Hematopoietic multipotent progenitor cell treated with erythropoietin and hydrocortisone succinate and interleukin-3 and kit ligand, for 4 days (in vitro differentiated cells): ENCODE data around the gene SLC39A7.

ENCODE experiments used
- DNase-seq: peaks from one replicate; pipeline ENCODE4 v3.0.0-alpha.2; 2015

Gene SLC39A7

GRCh38 chr6:33200219-33201146 lies at the start of gene SLC39A7, which contains the start of gene RXRB:
TSS of gene SLC39A7 (plus strand) at chr6:33200867. CDS start at chr6:33201246, 379 bp downstream.
TSS of gene RXRB (minus strand) at chr6:33200665. CDS start at chr6:33200476, 189 bp downstream.
- DNase-seq = peak; percentile 100

GRCh38 chr6:33151050-33151449 lies 49.6 kb upstream of the SLC39A7 start:
- no peak for DNase-seq

GRCh38 chr6:33154349-33154748 lies 46.3 kb upstream of the SLC39A7 start:
- no peak for DNase-seq

GRCh38 chr6:33156561-33156960 lies 44.1 kb upstream of the SLC39A7 start:
- DNase-seq = no peak

- DNase-seq = no peak
Measured at GRCh38 chr6:33156964-33157363, 43.7 kb upstream of the SLC39A7 start.

GRCh38 chr6:33160096-33160495 lies 40.6 kb upstream of the SLC39A7 start:
- no peak for DNase-seq

- DNase-seq = peak; percentile 94
Measured at GRCh38 chr6:33160728-33161344, 39.8 kb upstream of the SLC39A7 start.

- DNase-seq = peak; percentile 89
Measured at GRCh38 chr6:33161354-33162331, 39.0 kb upstream of the SLC39A7 start.

- DNase-seq = no peak
Measured at GRCh38 chr6:33163540-33163939, 37.1 kb upstream of the SLC39A7 start.

- no peak for DNase-seq
Measured at GRCh38 chr6:33164176-33164575, 36.5 kb upstream of the SLC39A7 start.

GRCh38 chr6:33164665-33165373 lies 35.8 kb upstream of the SLC39A7 start:
- no peak for DNase-seq

- no peak for DNase-seq
Measured at GRCh38 chr6:33165581-33166258, 34.9 kb upstream of the SLC39A7 start.

- DNase-seq = no peak
Measured at GRCh38 chr6:33166363-33166762, 34.3 kb upstream of the SLC39A7 start.

GRCh38 chr6:33166811-33167210 lies 33.9 kb upstream of the SLC39A7 start:
- no peak for DNase-seq

- DNase-seq = no peak
Measured at GRCh38 chr6:33167374-33168283, 33.0 kb upstream of the SLC39A7 start.

- no peak for DNase-seq
Measured at GRCh38 chr6:33168284-33168601, 32.4 kb upstream of the SLC39A7 start.

GRCh38 chr6:33168639-33169038 lies 32.0 kb upstream of the SLC39A7 start:
- DNase-seq = no peak

GRCh38 chr6:33169291-33170175 lies 31.1 kb upstream of the SLC39A7 start:
- DNase-seq = no peak

- no peak for DNase-seq
Measured at GRCh38 chr6:33170176-33171015, 30.3 kb upstream of the SLC39A7 start.
